SK-N-SH treated with all-trans-retinoic acid at 6 μM for 48 hours (cell line): ENCODE data around the gene SLC6A9.

Source experiments
- ARNTL ChIP-seq: fragments of 450-650 bp; formaldehyde crosslinking; IDR thresholded peaks from 2 replicates; pipeline ENCODE4 v1.5.0; 2020; ENCODE audit warnings: low read depth, mild to moderate bottlenecking, moderate library complexity, borderline replicate concordance
- GLIS3 ChIP-seq: fragments of 250-450 bp; sonication (Bioruptor Pico); IDR thresholded peaks from 2 replicates; pipeline ENCODE4 v1.5.0; 2020; ENCODE audit warnings: mild to moderate bottlenecking, moderate library complexity
- ISL1 ChIP-seq: fragments of 250-450 bp; sonication (Bioruptor Pico); IDR thresholded peaks from 2 replicates; pipeline ENCODE4 v2.1.2; 2022; ENCODE audit warnings: mild to moderate bottlenecking, moderate library complexity
- OSR1 ChIP-seq: fragments of 250-450 bp; sonication (Bioruptor Pico); IDR thresholded peaks from 2 replicates; pipeline ENCODE4 v1.8.0; 2022; ENCODE audit warnings: moderate library complexity, mild to moderate bottlenecking, inconsistent platforms
- RARB ChIP-seq: fragments of 250-450 bp; sonication (Bioruptor Pico); IDR thresholded peaks from 2 replicates; pipeline ENCODE4 v1.8.0; 2021; ENCODE audit warnings: mild to moderate bottlenecking, moderate library complexity
- TCF4 ChIP-seq: fragments of 250-450 bp; sonication (Bioruptor Pico); IDR thresholded peaks from 2 replicates; pipeline ENCODE4 v1.8.0; 2021; ENCODE audit warnings: mild to moderate bottlenecking, moderate library complexity, borderline replicate concordance
- ZC3H10 ChIP-seq: fragments of 250-450 bp; sonication (Bioruptor Pico); IDR thresholded peaks from 2 replicates; pipeline ENCODE4 v1.5.1; 2021; ENCODE audit warnings: mild to moderate bottlenecking, moderate library complexity
- ZFP3 ChIP-seq: fragments of 250-450 bp; sonication (Bioruptor Pico); IDR thresholded peaks from 2 replicates; pipeline ENCODE4 v1.5.0; 2020; ENCODE audit warnings: mild to moderate bottlenecking, moderate library complexity
- ZFP30 ChIP-seq: fragments of 450-650 bp; formaldehyde crosslinking; IDR thresholded peaks from 2 replicates; pipeline ENCODE4 v1.5.0; 2022; ENCODE audit warnings: mild to moderate bottlenecking, moderate library complexity
- ZNF8 ChIP-seq: fragments of 450-650 bp; formaldehyde crosslinking; IDR thresholded peaks from 2 replicates; pipeline ENCODE4 v1.5.0; 2020; ENCODE audit warnings: mild to moderate bottlenecking, moderate library complexity
- TF ChIP-seq, protein P1 (sequence below): fragments of 250-450 bp; sonication (Bioruptor Pico); IDR thresholded peaks from 2 replicates; pipeline ENCODE4 v1.5.1; 2020; ENCODE audit warnings: low read depth, mild to moderate bottlenecking, moderate library complexity
- TF ChIP-seq, protein P2 (sequence below): fragments of 250-450 bp; sonication (Bioruptor Pico); IDR thresholded peaks from 2 replicates; pipeline ENCODE4 v1.8.0; 2021; ENCODE audit warnings: low read depth, mild to moderate bottlenecking, moderate library complexity, borderline replicate concordance

DNA sequence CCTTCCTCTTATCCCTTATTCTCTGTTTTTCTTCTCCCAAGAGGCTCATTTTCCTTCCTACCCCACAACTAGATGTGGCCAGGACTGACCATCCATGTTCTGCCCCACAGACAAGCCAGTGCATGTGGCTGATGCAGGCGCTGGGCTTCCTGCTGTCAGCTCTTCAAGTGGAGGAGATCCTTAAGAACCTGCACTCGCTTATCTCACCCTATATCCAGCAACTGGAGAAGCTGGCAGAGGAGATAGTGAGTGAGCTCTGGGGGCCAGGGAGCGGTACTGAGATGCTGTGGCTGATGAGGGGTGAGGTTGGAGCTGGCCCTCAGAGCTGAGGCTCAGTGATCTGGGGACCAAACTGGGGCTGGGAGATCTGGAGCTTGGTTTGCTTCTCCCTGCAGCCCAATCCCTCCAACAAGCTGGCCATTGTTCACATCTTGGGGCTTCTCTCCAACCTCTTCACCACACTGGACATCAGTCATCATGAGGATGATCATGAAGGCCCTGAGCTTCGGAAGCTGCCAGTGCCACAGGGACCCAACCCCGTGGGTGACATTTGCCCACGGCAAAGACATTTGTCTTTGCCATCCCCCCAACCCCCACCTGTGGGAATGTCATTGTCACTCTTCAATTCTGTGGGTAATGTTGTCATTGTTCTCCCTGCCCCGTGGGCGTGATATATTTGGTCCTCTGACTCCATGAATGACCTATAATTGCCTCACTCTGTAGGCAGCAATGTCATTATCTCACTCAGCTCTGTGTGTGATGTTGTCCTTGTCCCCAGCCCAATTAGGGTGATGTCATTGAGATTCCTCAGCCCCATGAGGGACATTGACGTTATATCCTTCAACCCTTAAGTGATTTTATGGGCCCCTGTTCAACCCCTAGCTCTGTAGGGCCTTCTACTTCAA is 72.7 kb downstream of the SLC6A9 start:
- no peak for TF ChIP-seq ISL1 (CRISPR knock-in tag)
- no peak for TF ChIP-seq ZFP30 (CRISPR knock-in tag)
- TF ChIP-seq, protein P1, sequence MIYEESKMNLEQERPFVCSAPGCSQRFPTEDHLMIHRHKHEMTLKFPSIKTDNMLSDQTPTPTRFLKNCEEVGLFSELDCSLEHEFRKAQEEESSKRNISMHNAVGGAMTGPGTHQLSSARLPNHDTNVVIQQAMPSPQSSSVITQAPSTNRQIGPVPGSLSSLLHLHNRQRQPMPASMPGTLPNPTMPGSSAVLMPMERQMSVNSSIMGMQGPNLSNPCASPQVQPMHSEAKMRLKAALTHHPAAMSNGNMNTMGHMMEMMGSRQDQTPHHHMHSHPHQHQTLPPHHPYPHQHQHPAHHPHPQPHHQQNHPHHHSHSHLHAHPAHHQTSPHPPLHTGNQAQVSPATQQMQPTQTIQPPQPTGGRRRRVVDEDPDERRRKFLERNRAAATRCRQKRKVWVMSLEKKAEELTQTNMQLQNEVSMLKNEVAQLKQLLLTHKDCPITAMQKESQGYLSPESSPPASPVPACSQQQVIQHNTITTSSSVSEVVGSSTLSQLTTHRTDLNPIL (CRISPR knock-in tag), result no peak
- no peak for TF ChIP-seq ARNTL (CRISPR knock-in tag)
- TF ChIP-seq RARB (CRISPR knock-in tag), result no peak
- no peak for TF ChIP-seq OSR1 (CRISPR knock-in tag)
- TF ChIP-seq ZC3H10 (CRISPR knock-in tag), result no peak
- no peak for TF ChIP-seq TCF4 (CRISPR knock-in tag)
- no peak for TF ChIP-seq ZFP3 (CRISPR knock-in tag)
- TF ChIP-seq, protein P2, sequence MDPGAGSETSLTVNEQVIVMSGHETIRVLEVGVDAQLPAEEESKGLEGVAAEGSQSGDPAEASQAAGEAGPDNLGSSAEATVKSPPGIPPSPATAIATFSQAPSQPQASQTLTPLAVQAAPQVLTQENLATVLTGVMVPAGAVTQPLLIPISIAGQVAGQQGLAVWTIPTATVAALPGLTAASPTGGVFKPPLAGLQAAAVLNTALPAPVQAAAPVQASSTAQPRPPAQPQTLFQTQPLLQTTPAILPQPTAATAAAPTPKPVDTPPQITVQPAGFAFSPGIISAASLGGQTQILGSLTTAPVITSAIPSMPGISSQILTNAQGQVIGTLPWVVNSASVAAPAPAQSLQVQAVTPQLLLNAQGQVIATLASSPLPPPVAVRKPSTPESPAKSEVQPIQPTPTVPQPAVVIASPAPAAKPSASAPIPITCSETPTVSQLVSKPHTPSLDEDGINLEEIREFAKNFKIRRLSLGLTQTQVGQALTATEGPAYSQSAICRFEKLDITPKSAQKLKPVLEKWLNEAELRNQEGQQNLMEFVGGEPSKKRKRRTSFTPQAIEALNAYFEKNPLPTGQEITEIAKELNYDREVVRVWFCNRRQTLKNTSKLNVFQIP (CRISPR knock-in tag), result no peak
- no peak for TF ChIP-seq GLIS3 (CRISPR knock-in tag)
- TF ChIP-seq ZNF8 (CRISPR knock-in tag), result no peak
